Measurements from ENCODE around the gene GSTO1.

DNA sequence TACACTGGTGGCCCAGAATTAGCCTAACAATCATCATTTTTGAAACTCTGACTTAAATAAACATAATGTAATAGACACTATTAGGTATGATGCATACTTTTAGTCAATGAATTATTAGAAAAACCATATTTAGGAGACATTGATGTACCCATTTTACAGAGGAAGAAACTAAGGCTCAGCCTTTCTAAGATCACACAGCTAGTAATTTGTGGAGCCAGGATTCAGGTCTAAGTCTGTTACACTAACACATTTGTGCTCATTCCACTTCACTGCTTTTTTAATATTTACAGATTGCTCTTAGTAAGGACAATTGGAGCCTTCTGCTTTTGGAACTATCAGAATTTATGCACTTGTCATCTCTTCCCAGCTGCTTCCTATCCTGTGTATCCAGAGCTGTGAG, 31.4 kb upstream of the GSTO1 start:
- TF ChIP-seq POLR2A (IDR thresholded peaks at IDR 0.05) = no peak
- TF ChIP-seq, protein P1, sequence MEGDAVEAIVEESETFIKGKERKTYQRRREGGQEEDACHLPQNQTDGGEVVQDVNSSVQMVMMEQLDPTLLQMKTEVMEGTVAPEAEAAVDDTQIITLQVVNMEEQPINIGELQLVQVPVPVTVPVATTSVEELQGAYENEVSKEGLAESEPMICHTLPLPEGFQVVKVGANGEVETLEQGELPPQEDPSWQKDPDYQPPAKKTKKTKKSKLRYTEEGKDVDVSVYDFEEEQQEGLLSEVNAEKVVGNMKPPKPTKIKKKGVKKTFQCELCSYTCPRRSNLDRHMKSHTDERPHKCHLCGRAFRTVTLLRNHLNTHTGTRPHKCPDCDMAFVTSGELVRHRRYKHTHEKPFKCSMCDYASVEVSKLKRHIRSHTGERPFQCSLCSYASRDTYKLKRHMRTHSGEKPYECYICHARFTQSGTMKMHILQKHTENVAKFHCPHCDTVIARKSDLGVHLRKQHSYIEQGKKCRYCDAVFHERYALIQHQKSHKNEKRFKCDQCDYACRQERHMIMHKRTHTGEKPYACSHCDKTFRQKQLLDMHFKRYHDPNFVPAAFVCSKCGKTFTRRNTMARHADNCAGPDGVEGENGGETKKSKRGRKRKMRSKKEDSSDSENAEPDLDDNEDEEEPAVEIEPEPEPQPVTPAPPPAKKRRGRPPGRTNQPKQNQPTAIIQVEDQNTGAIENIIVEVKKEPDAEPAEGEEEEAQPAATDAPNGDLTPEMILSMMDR (IDR thresholded peaks at IDR 0.05) = no peak
